GM18517 (cell line): Measurements from ENCODE around the gene LSMEM2.
"Not testable (repeated sequence)": the region's sequence is repeated elsewhere in the genome, so short reads cannot be mapped to it uniquely, and the experiment has no call there.

ENCODE experiments used
- ATAC-seq: cut with Tn5 transposase; IDR thresholded peaks from one replicate; pipeline ENCODE4 v1.9.1; 2021; ENCODE audit warnings: mild to moderate bottlenecking, moderate library complexity; ENCODE audit not compliant: unreplicated experiment

Gene LSMEM2

DNA sequence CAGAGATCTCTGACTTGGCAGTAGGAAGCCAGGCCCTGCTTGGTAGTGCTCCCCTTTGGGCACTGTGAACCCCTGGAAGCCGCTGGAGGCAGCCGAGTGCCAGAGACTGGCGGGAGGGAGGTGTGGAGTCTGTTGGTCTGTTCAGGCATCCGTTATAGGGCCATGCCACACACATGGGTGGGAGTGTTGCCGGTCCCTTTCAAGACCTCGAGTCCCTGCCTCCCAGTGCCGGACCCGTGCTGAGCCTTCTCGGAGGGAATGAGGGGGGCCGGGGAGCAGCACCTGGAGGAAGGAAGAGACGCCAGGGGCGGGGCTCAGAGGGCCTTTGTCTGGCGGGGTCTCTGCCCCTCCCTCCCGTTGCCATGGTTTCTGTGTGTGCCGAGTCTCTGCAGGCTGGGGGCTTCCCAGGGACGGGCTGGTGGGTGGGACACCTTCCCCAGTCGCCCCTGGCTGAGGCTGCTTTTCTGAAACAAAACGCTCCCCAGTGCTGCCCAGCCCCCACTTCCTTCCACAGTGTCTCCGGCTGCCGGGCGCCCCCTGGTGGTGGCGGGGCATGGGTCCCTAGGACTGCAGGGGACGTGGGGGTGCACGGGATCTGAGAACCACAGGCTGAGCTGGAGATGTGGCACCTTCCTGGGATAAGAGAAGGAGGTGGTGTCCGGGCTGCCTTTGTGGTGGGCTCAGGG, 32.9 kb upstream of the LSMEM2 start:
- ATAC-seq = no peak

DNA sequence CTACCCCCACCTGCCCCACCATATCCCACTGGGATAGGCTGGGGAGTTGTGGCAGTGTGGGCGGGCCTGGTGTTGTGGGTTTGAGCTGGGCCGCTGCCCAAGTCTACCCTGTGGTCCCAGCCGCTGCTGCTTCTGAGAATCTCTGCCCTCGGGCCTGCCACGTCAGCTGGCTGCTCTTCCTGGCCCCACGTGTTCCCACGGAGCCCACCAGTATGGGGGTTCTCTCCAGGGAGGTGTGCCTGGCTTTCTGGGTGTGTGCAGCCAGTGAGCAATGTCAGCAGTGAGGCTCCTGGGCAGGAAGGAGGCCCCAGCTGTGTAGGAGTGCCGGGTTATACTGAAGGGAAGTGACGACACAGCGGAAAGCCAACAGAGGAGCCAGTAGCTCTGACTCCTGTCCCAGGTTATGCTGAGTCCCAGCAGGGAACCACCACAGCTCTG, 32.4 kb upstream of the LSMEM2 start:
- no peak for ATAC-seq

DNA sequence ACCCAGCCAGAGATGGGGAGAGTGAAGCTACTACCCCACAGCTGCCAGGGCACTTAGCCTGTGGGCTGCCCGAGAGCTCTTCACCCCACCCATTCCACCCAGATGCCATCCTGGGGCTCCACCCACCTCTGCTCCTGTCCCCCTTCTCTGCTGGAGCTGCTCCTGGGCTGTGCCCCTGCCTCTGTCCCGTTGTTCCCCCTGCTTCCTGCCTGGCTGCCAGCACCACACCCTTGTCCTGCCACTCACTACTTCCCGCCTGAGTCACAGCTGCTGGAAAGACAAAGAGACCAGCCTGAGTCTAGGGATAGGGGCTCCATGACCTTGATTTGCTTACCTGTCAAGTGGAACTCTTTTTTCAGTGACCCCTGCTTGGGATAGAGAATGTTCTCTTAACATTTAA, 30.5 kb upstream of the LSMEM2 start:
- no peak for ATAC-seq

DNA sequence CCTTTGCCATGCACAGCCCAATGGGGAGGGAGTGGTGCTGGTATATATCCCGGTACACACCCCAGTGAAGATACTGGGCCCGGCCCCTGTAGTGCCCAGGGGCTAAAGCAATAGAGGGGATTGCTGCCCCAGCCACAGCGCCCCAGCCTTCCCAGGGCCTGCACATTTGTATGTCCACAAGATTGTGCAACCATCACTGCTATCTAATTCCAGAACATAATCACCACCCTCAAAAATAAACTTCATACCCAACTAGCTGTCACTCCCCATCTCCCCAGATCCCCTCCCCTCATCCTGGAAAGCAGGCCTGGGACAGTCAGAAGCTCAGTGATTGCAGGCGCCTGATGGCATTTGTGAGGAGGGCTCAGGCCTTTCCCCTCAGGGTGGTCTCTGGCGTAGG, 29.4 kb upstream of the LSMEM2 start:
- no peak for ATAC-seq

DNA sequence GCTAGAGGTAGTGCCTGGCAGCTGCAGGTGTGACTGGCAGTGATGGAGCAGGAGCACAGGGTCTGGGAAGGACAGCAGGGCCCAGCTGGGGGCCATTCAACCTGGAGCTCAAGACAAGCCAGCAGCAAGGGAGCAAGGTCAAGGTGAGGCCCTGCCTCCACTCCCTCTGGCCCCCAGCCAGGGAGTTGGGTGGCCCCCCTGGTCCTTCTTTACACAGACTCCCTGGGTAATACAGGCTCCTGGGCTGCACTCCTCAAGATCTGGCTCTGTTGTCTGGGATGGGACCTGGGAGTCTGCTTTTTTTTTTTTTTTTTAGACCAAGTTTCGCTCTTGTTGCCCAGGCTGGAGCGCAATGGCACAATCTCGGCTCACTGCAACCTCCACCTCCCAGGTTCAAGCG, 28.4 kb upstream of the LSMEM2 start:
- no peak for ATAC-seq

DNA sequence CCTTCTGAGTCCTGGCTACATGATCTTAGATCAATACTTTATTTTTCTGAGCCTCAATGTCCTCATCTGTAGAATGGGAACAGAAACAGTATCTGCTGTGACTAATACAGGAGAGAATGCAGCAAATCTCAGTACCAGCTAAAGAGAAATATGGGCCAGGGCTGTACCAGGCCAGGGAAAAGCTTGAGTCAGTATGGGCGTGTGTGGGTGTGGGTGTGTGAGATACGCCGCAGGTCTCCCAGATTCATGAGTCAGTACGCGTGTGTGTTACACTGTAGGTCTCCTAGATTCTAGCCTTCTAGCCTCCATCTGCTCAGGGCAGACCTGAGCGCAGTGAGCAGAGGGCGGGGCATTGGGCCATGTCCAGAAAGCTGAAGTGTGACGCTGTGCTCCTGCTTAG, 27.7 kb upstream of the LSMEM2 start:
- no peak for ATAC-seq

DNA sequence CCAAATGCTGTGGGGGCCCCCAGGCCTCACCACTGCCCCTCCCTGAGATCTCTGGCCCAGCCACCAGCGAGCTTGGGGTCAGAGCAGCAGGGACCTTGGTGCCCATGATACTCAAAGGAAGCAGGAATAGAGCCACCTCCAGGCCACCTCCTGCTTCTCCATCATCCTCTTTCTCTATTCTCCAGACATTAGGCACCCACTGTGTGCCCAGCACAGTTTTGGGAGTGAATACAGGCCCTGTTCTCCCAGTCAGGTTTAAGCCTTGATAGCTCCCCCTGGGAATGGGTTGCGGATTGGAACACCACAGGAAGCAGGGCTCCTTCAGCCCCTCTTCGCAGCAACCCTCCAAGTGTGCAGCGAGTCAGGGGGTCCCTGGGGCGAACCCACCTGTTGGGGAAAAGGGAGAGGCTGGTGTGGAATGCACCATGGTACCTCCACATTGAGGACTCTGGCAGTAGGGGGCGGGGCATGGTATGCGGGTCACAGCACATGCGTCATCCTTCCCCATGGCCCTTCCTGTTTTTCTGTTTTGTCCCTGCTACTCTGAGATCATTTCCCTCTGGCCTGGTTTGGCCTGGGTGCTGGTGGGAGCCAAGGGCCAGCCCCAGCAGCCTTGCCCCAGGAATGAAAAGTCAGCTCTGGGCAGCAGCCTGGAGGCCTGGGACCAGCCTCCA, 24.2 kb upstream of the LSMEM2 start:
- ATAC-seq = no peak

DNA sequence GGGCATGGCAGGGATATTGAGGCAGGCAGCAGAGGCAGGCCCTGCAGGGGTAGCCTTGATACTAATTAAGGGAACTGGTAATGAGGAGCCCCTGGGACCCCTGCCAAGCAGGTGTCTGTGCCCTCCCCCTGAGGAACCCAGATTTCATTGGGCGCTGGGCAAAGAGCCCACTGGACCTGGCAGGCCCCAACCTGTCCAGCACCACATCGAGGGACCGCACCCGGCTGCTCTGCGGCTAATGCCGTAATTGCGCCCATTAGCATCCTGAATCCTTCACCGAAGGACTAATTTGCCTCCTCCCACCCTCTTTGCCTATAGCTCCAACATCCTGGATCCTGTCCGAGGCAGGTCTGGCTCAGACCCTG, 23.7 kb upstream of the LSMEM2 start:
- ATAC-seq = no peak

DNA sequence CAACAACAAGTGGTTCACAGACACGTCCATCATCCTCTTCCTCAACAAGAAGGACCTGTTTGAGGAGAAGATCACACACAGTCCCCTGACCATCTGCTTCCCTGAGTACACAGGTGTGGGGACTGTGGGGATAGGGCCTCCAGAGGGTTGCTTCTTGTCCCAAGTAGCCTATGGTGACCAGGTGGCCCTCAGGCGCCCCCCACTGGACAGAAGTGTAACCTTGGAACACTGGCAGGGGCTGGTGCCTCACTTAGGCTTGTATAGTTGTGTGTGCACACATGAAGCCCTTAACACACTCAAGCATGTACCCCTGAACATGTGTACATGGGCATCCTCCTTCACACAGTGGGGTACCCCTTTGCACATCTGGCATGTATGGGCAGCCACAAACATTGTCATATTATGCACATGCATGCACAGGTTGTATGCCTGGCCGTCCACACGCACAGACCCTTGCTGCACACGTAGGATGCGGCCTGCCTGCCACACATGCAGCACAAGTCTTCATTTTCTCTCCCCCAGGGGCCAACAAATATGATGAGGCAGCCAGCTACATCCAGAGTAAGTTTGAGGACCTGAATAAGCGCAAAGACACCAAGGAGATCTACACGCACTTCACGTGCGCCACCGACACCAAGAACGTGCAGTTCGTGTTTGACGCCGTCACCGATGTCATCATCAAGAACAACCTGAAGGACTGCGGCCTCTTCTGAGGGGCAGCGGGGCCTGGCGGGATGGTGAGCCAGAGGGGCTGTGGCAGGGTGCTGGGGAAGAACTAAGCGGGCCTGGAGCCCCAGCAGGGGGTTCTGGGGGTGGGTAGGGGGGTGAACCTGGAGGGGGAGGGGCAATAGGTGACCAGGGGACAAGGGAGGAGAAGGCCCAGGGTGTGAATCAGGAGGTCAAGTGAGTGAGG, 21.7 kb upstream of the LSMEM2 start:
- ATAC-seq = no peak

DNA sequence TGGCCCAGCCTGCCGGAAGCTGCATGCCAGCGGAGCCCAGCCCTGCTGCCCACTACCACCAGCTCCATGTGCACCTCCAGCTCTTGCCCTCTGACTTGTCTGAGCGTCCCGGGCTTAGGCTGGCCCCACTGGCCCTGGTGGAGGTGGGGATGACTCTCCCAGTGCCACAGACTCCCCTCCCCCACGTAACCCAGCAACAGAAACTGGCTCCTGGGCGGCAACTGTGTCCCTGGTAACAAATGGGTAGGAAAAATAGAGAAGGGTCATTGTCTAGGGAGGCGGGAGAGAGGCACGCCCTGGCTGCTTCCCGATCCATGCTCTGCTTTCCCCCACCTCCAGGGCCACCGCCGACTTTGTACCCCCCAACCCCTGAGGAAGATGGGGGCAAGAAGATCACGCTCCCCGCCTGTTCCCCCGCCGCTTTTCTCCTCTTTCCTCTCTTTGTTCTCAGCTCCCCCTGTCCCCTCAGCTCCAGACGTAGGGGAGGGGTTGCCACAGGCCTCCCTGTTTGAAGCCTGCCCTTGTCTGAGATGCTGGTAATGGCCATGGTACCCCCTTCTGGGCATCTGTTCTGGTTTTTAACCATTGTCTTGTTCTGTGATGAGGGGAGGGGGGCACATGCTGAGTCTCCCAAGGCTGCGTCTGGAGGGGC, 20.7 kb upstream of the LSMEM2 start:
- ATAC-seq = no peak

DNA sequence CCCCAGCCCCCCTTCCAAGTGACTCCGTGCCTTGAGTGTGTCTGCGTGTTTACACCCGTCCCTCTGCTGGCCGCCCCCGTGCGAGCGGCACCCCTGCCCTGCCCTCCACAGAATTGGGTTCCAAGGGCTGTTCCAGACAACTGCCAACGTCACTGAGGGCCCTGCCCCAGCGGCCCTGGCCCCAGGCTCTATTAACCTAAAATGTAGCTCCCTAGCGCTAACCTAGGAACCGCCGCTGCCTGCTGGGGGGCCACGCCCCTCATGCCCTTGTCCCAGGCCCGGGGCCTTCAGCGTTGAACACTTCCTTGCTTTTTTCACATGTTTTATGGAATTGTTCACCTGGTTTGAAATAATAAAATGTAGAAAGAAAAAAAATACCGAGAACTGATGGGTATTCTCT, 19.9 kb upstream of the LSMEM2 start:
- ATAC-seq = no peak

DNA sequence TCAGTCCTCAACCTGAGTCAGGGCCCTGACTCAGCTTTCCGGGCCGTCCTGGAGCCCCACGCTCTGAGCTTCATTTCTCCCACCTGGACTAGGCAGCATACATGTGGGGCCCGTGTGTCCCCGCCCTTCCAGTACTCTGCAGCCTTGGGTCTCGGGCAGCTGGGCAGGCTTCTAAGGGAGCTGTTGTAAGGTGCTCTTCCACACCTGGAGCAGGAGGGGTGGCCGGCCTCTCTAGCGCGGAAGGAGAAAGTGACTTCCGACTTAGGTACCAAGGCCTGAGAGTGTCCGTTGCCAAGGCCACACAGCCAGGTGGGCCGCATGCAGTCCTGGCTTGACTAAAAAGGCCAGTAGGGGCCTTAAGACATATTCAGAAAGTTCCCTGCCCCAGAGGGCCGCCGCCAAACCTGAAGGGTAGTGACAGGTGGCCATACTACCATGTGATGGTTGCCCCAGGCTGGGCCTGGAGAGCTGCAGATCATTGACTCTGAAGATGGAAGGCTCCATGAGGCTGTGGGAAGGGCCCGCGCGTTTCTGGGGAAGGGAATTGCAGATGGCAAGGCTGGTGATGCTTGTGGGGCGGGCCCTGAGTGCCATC, 19.4 kb upstream of the LSMEM2 start:
- peak; percentile 32 for ATAC-seq

DNA sequence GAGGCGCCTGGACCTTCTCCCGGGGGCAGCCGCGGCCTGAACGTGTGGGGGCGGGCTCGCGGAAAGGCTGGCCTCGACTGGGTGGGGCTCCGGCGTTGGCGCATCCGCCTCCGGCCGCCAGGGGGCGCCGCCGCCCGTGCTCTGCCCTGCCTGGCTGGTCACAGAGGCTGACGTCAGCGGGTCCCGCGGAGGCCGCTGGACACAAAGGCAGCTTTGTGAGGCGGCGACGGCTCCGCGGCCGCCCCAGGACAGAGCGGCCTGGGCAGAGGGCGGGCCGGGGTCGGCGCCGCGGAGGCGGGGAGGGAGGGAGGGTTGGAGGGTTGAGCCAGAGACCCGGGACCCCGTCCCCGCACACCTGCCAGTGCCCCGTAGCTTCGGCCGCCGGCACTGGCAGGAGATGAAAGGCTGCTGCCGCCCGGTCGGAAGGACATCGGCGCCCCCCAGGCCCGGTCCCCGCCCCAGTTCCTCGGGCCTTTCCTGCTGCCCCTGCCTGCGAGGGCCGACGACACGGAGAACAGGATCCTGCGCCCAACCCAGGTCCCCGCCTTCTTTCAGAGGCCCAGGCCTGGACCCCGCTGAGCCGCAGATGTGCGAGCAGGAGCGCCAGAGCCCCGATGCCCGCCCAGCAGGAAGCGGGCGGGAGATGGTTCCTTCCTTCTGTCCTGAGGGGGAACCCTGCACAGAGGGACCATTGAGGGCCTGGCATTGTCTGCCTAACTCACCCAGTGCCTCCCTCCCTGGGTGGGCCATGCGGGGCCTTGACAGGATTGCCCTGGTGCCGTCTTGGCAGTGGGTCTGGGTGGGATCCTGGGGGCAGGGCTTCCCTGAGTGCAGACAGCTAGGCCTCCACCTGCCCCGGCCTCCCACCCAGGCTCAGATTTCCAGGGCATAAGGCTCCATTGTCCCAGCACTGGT, 18.6 kb upstream of the LSMEM2 start:
- ATAC-seq = peak; percentile 60

DNA sequence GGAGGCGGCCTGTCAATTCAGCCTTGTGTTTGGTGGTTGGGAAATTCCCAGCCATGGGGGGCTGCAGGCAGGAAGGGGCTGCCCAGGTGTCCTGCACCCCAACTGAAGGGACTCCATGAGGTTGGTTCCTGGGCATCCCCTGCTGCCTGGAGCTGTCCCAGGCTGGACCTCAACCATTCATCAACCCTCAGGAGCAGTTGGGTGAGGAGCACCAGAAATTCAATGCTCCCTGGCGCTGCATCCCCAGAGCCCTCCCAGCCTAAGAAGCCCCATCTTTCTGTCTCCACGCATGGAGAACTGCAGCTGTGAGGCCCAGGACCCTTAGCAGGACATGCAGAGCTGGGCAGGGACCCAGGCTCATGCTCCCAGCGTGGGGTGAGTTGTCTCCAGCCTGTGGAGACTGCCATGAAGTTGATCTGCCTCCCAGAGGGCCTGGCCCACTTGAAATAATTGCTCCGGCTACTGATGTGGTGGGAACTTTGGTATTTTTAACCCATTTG, 17.9 kb upstream of the LSMEM2 start:
- no peak for ATAC-seq

DNA sequence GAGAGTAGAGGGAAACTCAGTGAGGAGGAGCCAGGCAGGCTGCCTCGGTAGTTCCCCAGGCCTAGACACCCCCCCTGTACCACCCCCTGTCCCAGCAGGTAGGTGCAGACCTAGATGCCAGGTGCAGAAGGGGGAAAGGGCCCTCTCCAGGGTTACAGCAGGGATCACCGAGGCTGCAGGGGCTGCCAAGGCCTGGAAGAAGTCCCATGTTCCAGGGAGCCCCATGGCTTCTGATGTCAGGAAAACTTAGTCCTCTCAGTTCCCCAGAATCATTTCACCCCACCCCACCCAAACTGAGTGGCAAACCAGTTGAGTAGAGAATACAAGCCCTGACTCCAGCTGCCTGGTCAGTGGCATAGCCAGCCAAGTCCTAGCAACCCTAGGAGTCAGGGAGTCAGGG, 17.4 kb upstream of the LSMEM2 start:
- no peak for ATAC-seq

DNA sequence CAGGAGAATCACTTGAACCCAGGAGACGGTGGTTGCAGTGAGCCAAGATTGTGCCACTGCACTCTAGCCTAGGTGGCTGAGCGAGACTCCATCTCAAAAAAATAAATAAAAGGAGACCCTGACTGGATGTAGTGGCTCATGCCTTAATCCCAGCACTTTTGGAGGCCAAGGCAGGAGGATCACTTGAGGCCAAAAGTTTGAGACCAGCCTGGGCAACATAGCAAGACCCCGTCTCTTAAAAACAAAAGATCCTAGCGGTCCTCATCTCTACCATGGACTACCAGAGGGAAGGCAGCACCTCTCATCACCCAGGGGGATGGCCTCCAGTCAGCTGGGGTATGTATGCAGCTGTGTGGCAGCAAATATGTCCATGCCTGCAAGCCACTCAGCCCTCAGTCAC, 16.7 kb upstream of the LSMEM2 start:
- not testable (repeated sequence) for ATAC-seq

DNA sequence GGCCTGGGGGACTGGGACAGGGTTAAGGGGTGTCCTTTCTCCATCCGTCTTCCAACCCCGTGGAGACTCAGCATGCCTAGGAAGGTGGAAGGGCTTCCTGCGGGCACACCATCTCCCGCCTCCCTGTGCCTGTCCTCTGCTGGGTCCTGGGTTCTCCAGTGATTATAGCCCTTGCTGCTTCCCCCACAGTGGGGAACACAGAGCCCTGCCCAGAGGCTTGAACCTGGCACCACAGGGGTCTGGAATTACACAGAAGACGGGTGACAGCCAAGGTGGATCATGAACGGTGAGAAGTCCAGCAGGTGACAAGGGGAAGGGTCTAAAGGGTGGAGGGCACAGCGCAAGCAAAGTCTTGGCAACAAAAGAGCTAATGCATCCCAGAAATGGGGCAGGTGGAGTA, 16.1 kb upstream of the LSMEM2 start:
- ATAC-seq = no peak

DNA sequence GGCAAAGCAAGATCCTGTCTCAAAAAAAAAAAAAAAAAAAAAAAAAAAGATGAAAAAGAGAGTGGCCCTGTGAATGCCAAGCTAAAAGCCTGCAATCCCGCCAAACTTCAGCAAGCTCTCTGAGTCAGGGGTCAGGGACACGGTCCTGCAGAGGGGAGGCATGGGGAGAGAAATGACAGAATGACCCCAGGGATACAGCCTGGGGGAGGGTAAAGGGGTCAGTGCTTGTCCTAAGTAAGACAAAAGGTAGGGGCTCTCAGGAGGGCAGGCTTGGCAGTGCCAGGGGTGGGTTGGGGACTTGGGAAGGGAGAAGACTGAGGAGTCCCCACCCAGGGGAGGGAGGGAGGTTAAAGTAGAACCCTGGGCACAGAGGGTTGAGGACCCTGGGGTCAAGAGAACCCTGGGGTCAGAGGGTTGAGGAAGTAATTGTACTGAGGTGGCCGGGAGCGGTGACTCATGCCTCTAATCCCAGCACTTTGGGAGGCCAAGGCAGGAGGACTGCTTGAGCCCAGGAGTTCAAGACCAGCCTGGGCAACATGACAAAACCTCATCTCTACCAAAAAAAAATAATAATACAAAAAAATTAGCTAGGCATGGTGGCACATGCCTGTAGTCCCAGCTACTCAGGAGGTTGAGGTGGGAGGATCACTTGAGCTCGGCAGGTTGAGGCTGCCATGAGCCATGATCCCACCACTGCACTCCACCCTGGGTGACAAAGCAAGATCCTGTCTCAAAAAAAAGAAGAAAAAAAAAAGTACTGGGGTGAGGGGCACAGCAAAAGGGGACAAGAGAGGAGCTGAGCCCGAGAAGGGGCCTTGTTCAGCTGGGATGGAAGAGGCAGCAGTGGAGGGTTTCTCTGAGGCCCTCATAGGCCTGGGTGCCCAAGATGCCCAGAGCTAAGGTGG, 15.2 kb upstream of the LSMEM2 start:
- no peak for ATAC-seq
